Measurements from ENCODE around the gene TBP. TPM values are rescaled to one million over a fixed set of nuclear protein-coding genes. Genes with fewer than 3 reads are reported as not detected.
"Not testable (repeated sequence)": the region's sequence is repeated elsewhere in the genome, so short reads cannot be mapped to it uniquely, and the experiment has no call there.

Gene TBP
- total RNA-seq (ENCODE audit: low replicate concordance), result 18.2 and 20.8 TPM in 2 replicates
- long read RNA-seq, partial matches to known transcripts, result 5 of 16 reads
- long read RNA-seq, other reads (novel, unspliced or antisense), result 4 of 16 reads

- no peak for TF ChIP-seq CTCF (conservative IDR thresholded peaks at IDR 0.05)
- Mint-ChIP-seq H3K27me3 (no peaks in the 10 kb centered on the region), H3K4me3 (no peak within 1 kb of the TSS), H3K4me1 (ENCODE audit: unreplicated experiment) (peaks cover 15% of the 10 kb centered on the region), H3K27ac (no peak within 1 kb of the TSS), H3K9me3 (no peaks in the 10 kb centered on the region), H3K36me3 (no peaks in the 10 kb centered on the region)
- peak; percentile 96 for DNase-seq (ENCODE audit: extremely low spot score, unreplicated experiment)
Measured at GRCh38 chr6:170554013-170554795, at the start of gene TBP. TBP (plus strand) TSS chr6:170554369; CDS start chr6:170557030, 2,661 bp downstream.

- TF ChIP-seq CTCF (conservative IDR thresholded peaks at IDR 0.05), result no peak
- Mint-ChIP-seq H3K9me3 (peaks cover 19% of the 10 kb centered on the region), H3K27me3 (peaks cover 29% of the 10 kb centered on the region), H3K27ac (no peak overlapping the region), H3K36me3 (no peaks in the 10 kb centered on the region), H3K4me3 (no peak overlapping the region), H3K4me1 (ENCODE audit: unreplicated experiment) (no peaks in the 10 kb centered on the region)
- DNase-seq (ENCODE audit: extremely low spot score, unreplicated experiment), result no peak
Measured at GRCh38 chr6:170504479-170504878, 49.7 kb upstream of the TBP start.

- Mint-ChIP-seq H3K9me3 (peaks cover 18% of the 10 kb centered on the region), H3K36me3 (no peaks in the 10 kb centered on the region), H3K27ac (no peak overlapping the region), H3K27me3 (peaks cover 28% of the 10 kb centered on the region), H3K4me1 (ENCODE audit: unreplicated experiment) (no peaks in the 10 kb centered on the region), H3K4me3 (no peak overlapping the region)
- DNase-seq (ENCODE audit: extremely low spot score, unreplicated experiment), result no peak
- no peak for TF ChIP-seq CTCF (conservative IDR thresholded peaks at IDR 0.05)
Measured at GRCh38 chr6:170505306-170505705, 48.9 kb upstream of the TBP start.

GRCh38 chr6:170506446-170506845 lies 47.7 kb upstream of the TBP start:
- Mint-ChIP-seq H3K9me3 (peaks cover 7% of the 10 kb centered on the region), H3K27ac (no peak overlapping the region), H3K4me3 (no peak overlapping the region), H3K27me3 (peaks cover 22% of the 10 kb centered on the region), H3K36me3 (no peaks in the 10 kb centered on the region), H3K4me1 (ENCODE audit: unreplicated experiment) (no peaks in the 10 kb centered on the region)
- DNase-seq (ENCODE audit: extremely low spot score, unreplicated experiment), result no peak
- no peak for TF ChIP-seq CTCF (conservative IDR thresholded peaks at IDR 0.05)

- not testable (repeated sequence) for H3K27ac Mint-ChIP-seq; H3K4me3 Mint-ChIP-seq; H3K36me3 Mint-ChIP-seq; H3K9me3 Mint-ChIP-seq; H3K4me1 Mint-ChIP-seq (ENCODE audit: unreplicated experiment); DNase-seq (ENCODE audit: extremely low spot score, unreplicated experiment)
- H3K27me3 Mint-ChIP-seq, result peaks cover 14% of the 10 kb centered on the region
Measured at GRCh38 chr6:170507728-170508127, 46.4 kb upstream of the TBP start.

GRCh38 chr6:170508275-170508674 lies 45.9 kb upstream of the TBP start:
- H3K27me3 Mint-ChIP-seq, result peaks cover 11% of the 10 kb centered on the region
- not testable (repeated sequence) for H3K4me1 Mint-ChIP-seq (ENCODE audit: unreplicated experiment); H3K4me3 Mint-ChIP-seq; DNase-seq (ENCODE audit: extremely low spot score, unreplicated experiment); H3K27ac Mint-ChIP-seq; H3K36me3 Mint-ChIP-seq; H3K9me3 Mint-ChIP-seq

GRCh38 chr6:170508892-170509722 lies 45.1 kb upstream of the TBP start:
- not testable (repeated sequence) for H3K4me1 Mint-ChIP-seq (ENCODE audit: unreplicated experiment); H3K27ac Mint-ChIP-seq; H3K4me3 Mint-ChIP-seq; H3K9me3 Mint-ChIP-seq; H3K36me3 Mint-ChIP-seq; DNase-seq (ENCODE audit: extremely low spot score, unreplicated experiment)
- peaks cover 10% of the 10 kb centered on the region for H3K27me3 Mint-ChIP-seq
